ENCODE results near the gene CTPS1.

DNA sequence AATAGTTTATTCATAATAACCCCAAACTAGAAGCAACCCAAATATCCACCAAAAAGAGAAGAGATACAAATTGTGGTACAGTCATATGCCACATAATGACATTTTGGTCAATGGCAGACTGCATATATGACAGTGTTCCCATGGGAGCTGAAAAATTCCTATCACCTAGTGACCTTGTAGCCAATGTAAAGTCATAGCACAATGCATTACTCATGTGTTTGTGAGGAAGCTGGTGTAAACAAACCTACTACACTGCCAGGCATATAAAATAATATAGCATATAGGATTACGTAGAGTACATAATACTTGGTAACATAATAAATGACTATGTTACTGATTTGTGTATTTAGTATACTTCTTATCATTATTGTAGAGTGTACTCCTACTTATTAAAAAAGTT, 71.5 kb downstream of the CTPS1 start:
- no peak for TF ChIP-seq EZH2phosphoT487 (IDR thresholded peaks at IDR 0.05; ENCODE audit: insufficient read depth, low read depth)
- no peak for TF ChIP-seq EZH2 (IDR thresholded peaks at IDR 0.05; ENCODE audit: insufficient read depth, poor library complexity, severe bottlenecking)

Data from GM23248 (cell line).